SIG-M5 treated with dmso at 0.1 percent for 504 hours (cell line): ENCODE results near the gene NAPG.
"Not testable (repeated sequence)": the region's sequence is repeated elsewhere in the genome, so short reads cannot be mapped to it uniquely, and the experiment has no call there.

Experiments
- DNase-seq: peaks from one replicate; lab custom pipeline; 2025; ENCODE audit not compliant: unreplicated experiment; lab: John Stamatoyannopoulos, UW

Gene NAPG

DNA sequence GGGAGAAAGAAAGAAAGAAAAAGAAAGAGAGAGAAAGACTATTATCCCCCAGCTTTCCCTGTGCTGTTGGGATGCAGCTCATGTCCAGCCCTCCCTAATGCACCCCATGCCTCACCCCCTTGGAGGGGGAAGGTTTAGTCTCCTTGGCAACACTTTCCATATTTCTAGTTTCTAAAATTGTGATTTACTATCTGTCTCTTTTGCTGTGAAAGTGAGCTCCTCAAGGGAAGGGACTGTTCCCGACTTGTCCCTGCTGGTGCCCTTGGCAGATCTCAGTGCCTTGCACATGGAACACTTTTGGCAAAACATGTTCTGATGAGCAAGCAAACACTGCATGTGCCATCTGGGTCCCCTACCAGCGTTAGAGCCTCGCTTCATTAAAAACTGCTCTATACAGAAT lies 11.7 kb upstream of the NAPG start:
- no peak for DNase-seq

DNA sequence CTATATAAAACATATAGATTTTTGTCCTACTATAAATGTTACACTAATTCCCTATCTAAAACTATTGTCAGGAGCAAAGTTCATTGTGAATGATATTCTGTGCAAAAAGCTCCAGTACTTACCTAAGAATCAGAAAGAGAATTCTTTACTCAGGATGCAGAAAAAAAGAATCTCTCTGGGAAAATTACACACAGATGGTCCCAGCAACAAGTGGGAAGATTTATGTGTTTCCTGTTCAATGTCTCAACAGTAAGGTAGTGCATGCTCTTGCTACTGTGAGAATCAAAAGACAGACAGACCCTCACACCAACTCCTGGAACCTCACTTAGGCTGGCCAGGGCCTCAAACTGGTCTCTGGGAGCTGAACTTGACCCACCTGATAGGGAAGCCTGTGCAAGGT lies 11.2 kb upstream of the NAPG start:
- no peak for DNase-seq

DNA sequence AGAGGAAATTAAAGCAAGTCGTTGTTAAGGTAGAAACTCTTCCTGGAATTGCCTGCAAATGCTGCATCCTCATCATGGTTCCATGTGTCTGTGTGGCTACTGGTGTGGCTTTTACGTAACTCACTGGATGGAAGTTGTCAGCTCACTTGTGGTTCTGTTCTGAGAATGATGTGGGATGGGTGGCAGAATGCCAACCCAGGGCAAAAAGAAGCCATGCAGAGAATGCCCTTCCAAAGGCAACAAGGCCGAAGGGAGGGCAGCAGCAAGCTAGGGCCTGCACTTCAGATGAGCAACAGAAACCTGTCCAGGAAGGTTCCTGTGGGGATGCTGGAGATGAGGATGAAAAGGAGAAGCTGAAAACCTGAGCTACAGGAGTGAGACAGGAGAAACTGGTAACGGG lies 10.4 kb upstream of the NAPG start:
- no peak for DNase-seq

DNA sequence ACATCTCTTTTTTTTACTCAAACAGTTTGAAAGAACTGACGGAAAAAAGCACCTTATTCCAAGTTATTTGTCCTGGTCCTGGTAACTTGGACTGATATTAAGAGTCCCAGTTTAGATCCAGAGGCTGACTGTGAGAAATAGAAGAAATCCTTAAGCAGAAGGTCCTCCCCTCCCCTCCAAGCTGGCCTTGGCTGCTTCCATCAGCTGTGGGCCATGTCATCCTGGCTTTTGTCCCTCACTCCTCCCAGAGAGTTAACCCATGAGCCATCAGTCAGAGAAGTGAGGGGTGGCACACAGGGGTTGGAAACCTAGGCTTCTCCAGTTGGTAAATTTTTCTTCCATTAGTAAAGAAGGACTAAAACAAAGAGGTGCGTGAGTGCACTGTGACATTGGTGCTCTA lies 9.7 kb upstream of the NAPG start:
- DNase-seq, result no peak

DNA sequence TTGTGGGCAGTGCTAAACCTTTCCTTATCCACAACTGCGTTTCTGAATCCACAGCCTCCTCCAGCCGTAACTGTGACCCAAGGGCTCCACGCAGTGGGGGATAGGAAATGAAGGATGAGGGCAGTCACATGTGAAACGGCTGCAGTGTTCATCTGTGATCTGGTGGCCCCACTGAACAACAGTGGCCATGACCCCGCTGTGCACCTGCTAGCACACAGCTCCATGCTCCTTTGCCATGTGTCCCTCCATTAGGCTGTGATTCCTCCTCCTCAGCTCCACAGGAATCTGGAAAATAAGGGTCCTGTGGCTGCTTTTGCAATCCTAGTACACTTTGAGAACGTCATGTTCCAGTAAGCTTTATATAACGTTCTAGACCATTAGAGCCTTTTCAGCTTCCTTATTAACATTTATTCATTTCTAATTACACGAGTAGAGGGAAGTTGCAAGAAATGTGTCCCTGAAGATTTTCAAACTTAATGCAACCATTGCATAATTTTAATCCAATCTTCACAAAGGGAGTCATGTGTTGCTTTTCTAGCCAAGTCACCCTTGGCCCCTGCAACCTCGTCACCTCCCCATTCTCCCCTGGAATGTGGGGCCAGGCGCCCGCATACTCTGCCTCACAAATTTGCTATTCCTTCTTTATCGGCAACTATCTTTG lies 7.1 kb upstream of the NAPG start:
- peak; percentile 16 for DNase-seq

DNA sequence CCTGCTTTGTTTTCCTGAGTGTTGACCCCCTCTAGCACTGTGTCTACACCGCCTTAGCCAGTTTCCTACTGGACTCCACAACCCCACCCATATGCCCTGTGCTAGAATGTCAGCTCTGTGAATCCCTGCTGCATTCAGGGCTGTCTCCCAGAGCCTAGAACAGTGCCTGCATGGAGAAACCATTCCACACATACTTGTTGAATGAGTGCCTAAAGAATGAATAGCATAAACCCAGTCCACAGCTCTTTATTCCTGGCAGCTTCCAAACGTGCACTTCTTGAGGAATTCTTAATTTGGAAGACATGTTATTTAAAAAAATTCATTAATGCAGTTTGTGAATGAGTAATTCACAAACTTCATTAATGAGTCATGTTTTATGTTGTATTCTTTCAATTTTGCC lies 6.5 kb upstream of the NAPG start:
- no peak for DNase-seq

DNA sequence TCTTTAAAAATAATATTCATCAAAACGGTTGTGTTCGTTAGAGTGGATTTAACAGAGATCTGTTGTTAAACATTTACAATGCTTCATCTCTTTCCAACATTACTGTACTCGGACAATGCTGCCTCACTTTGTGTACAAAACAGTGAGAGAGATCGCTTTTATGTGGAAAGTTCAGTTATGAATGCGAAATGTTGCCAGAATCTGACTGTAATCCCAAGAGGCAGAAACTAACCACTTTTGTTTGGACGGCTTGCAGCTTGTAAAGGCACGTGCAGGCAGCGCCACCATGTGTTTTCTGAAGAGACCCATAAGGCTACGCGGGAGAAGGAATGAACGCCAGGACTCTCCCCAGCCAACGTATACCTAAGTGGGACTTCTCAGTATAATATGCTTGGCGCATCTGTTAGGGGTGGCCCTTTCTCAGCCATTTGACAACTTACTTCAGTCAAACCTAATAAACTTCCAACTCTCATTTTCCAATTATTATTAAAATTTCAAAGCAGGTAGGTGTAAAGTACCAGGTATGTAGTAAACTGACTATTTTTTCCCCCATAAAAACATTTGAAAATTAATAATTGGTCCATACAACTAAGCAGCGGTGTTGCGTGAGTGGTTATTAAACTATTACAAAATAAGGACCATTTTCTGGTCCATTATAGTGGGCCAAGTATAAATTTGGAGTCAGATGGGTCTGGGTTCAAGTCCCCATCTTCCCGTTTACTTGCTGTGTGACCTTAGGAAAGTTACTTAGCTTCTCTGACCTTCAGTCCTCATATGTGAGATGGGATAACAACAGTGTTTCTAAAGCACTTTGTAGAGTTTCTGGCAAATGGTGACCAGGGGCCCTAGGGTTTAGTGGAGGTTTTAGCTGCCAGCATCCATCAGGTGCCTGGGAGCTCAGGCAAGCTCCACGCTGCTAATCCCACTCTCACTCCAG lies 5.6 kb upstream of the NAPG start:
- peak; percentile 80 for DNase-seq

DNA sequence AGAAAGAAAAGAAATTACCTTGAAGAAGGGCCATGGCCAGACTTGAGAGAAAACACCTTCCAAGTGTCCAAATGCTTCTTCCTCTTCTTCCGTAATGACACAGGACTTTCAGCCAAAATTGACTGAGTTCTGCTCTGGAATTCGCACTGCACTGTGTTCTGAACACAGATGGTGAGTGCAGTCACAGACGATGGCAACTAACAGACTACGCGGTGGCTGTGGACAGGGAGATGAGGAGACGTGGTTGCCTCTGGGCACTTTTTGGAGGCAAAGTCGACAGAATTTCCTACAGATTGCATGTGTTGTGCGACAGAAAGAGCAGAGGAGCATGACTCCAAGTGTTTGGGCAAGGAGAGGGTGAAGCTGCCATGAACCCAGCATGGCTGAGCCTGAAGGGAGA lies 4.3 kb upstream of the NAPG start:
- no peak for DNase-seq

DNA sequence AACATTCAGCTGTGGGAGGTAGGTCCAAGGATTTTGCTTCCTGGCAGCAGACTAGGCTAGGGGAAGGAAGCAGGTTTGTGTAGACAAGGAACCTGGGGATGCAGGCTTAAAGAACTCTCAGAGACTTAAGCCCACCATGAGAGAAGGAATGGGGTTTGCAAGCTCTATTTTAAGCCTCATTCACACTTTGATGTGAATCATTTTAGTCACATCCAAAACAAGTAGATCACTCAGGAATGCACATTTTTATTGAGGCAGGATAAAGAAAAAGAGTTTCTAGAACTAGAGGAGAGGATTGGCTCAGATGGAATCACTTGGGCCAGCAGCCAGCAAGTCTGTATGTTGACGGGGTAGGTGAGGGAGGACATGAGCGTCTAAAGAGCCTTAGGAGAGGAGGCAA lies 3.3 kb upstream of the NAPG start:
- no peak for DNase-seq

DNA sequence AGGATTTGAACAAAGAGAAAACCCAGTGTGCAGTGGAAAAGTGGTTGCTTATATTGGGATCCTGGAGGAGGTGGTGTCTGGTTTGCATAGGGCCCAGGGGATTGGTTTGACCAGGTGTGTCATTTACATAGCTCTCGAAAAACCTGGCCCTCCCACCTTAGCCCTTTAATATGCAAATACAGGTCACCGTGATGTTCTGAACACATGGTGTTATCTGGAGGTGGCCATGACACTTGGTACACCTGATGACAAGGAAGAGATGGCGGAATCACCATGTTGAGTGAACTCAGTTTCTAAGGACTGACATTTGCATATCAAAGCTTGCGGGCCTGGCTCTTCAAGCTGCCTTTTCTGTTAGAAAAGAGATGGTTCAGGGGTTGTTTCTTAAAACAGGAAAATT lies 2.3 kb upstream of the NAPG start:
- no peak for DNase-seq

DNA sequence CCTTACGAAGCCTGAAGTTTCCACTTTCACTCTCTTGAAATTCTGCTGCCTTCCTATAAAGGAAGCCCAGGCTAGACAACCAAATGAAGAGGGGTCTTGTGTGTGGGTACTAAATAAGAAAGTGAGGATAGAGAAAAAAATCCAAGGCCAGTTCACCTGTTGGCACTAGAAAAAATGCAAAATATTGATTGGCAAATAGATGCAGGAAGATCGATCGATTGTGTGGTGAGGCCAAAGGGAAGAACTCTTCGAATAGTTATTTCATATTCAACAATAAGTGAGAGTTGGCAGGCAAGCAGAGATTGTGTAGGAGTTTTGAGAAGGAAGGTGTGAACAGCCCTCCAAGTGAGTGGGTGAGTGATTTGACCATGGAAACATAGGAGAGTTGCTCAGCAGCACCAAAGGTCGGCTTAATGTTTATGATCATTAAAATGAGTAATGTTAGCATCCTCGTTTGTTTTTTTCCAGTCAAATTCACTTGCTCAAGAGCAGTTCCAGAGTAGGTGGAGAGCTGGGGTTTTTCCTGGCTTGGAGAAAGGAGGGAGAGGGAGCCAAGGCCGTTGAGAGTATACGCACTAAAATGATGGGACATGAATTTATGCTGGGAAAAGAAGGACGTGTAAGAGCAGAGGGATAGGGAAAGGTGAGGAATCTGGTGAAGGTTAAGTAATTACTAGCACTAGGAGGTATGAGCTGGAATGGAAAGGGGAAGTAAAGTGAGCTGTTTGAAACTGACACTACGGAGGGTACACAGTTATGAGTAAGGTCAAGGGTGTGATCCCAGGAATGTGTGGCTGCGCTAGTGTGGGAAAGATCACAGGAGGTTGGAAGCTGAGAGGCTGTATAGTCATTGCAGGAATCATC lies 1.1 kb upstream of the NAPG start:
- peak; percentile 69 for DNase-seq

DNA sequence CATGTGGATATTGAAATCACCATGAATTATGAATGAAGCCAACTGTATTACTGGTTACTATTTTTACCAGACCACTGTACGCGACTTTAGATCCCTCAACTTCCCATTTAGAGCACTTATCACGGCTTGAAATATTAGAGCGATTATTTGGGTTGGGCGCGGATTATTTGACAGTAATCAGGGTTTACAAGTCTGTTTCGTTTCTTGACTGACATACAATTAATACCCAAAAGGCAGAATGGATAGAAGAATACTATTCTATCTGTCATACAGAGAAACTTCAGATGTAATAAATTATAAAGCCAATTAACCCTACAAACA lies 496 bp upstream of the NAPG start:
- peak; percentile 69 for DNase-seq

DNA sequence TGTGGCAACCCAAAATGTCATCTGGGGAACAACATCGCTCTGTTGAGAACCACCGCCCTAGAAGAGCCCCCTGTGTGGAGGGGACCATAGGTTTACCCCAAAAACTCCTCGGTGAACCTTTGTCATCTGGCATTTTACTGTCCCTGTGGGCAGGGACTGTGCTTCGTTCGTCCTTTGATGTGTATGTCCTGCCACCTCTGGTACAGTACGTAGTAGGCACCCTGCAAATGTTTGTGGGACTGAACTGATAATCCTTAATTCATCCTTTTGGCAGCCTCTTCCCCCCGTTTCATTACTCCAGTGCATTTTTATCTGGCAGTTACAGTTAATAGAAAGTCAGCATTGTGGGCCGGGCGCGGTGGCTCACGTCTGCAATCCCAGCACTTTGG lies 728 bp downstream of the NAPG start:
- no peak for DNase-seq

DNA sequence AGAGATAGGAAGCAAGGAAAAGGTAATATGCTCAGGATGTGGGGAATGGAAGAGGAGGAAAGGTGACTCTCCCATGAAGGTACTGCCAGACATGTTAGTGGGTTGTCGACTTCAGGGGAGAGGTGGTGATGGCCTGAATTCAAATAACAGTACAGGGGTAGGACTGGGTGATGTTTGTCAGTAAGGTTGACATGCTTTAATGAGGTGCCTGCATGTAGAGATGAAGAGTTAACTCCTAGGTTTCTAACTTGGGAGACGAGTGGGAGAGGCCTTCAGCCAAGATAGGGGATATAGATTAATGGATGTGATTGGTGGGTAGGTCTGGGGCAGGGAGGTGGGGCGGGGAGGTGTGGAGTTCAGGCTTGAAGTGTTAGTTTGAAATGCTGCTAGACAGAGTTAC lies 2.6 kb downstream of the NAPG start:
- no peak for DNase-seq

DNA sequence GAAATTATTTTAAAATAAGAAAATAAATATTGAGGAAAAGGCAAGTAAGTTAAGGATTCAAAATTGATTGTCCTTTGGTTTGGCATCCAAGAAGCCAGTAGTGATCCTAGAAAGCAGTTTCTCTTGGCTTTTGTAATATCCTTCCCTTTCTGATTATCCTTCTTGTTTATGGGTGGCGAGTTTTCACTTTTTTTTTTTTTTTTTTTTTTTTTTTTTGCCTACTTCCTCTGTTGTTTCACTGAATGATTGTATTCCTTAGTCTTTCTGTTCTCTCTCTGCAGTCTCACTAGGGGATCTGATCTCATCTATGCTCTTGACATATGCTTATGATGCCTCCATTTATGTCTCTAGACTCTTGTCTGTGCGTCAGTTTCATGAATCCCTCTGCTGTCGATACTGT lies 4.2 kb downstream of the NAPG start:
- no peak for DNase-seq

DNA sequence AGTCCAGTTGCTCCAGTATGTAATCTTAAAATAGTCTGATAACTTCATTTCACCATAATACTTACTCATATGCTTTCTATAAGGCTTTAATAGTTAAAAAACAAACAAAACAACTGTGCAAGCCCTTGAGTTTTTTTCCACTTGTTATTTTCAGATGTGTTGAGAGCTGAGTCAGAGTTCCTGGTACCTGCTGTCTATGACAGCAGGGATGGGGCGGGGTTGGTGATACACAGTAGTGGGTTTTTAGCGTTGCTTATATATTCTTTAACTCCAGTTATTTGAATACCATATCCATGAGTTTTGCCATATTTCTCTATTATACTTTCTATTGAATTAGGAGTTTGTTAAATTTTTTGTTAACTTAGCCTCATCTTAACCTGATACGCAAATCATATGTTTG lies 5.0 kb downstream of the NAPG start:
- no peak for DNase-seq

DNA sequence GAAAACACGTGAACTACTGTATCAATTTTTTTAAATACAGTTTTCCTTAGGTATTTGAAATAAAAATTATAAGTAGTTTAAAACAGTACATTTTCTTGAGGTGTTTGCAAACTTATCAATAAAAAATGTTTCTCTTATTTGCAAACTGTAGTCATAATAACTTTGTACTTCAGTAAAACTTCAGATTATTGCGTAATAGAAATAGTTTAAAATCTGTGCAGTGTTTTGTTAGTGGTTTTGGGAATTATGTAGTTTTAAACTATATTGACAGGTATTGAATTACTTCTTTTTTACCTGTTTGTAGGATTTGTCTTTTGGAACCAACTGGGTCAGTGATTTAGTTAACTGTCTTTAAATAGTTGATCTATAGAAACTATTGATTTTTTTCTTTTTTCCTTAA lies 7.3 kb downstream of the NAPG start:
- DNase-seq, result no peak

DNA sequence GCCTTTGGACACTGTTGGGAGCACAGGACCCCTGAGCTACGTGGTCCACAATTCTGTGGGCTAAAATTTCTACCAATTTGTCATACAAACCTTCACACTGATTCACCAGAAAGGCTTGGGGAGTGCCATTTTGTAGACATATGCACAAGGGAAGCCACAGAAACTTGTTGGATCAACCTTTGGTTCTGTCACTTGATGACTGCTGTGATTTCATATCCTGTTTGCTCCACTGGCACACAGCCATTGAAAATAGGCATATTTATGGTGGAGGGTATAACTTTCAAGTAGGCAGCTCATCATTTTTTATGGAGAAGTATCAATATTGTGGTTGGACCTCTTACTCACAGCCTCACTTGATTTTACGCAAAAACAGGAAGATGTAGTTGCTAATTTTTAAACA lies 10.5 kb downstream of the NAPG start:
- no peak for DNase-seq

DNA sequence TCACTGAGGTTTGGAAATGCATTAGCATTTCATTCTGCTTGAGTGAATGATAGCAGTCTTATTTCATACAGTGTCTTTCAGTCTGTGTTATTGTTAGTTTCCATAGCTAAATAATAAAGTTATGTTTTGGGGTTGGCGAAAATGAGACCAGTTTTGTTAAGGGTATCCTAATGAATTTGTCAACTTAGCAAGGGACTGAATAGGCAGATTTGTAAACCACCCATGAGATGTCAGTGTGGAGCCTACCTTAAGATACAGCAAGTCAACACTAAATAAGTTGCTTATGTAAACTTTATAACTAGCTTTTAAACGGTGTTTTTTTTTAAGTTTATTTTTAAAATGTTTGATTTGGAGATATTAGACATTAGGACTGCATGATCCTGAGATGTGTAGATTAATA lies 11.9 kb downstream of the NAPG start:
- DNase-seq, result no peak

DNA sequence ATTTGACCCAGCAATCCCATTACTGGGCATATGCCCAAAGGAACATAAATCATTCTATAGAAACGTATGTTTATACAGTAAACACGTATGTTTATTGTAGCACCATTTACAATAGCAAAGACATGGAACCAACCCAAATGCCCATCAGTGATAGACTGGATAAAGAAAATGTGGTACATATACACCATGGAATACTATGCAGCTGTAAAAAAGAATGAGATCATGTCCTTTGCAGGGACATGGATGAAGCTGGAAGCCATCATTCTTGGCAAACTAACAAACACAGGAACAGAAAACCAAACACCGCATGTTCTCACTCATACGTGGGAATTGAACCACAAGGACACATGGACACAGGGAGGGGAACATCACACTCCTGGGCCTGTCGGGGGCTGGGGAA lies 13.3 kb downstream of the NAPG start:
- DNase-seq, result not testable (repeated sequence)

DNA sequence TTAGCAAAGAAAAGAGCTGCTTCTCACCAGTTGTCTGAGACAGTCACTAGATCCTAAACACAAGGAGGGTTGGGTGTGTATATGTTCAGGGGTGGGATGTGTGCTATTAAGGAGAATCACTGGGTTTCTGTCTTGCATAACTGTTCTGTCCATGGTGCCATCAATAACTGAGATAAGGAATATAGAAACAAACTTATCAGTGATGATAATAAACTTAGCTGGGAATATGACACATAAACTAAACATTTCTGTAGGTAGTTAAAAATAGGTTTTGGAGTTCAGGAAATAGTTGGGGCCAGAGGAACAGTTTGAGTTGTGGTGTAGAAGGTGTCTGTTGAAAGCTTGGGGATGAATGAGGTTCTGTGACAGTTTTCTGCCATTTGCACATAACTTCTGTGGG lies 17.4 kb downstream of the NAPG start:
- DNase-seq, result no peak
